GM19099 (cell line): ENCODE measurements around the gene PPM1E.

Experiments used
- POLR2A ChIP-seq: IDR thresholded peaks from 3 replicates; pipeline ENCODE4 v1.6.1; 2011; ENCODE audit warnings: low read depth; ENCODE audit not compliant: insufficient read length; ENCODE audit errors: extremely low read depth

PPM1E gene

GRCh38 chr17:58960068-58960467 lies 204.4 kb downstream of the PPM1E start:
- no peak for TF ChIP-seq POLR2A

DNA sequence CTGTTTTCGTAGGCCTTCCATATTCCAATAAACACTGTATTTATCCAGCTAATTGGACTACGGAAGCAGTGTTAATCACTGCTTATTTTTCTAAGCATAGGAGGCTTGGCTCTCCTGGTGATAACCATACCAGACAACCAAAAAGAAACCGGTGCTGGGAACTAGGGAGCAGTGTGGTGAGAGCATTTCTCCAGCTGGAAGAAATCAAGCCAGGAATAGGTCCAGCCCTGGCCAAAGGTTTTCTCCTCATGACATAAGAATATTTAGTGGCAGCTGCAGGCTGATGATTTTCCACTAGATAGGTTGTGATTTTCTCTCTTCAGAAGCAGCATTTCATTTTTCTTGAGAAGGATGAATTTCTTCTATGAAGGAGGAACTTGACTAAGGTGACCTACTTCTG lies 209.6 kb downstream of the PPM1E start:
- TF ChIP-seq POLR2A: no peak

DNA sequence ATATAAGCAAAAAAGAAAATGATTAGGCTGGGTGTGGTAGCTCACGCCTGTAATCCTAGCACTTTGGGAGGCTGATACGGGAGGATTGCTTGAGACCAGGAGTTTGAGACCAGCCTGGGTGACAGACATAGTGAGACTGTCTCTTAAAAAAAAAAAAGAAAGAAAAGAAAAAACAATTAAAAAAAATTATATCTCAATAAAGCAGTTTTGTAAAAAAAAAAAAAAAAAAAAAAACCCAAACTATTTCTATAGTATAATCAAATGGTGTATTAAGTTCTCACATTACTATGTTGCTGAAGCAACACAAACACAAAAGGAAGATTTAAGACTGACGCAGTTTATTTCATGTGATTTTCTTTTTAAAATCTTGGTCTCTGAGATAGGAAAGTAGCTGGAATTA lies 210.6 kb downstream of the PPM1E start:
- TF ChIP-seq POLR2A: no peak

- no peak for TF ChIP-seq POLR2A
Observed at GRCh38 chr17:58968426-58969061, 212.9 kb downstream of the PPM1E start.

GRCh38 chr17:58969156-58969555 lies 213.5 kb downstream of the PPM1E start:
- no peak for TF ChIP-seq POLR2A

DNA sequence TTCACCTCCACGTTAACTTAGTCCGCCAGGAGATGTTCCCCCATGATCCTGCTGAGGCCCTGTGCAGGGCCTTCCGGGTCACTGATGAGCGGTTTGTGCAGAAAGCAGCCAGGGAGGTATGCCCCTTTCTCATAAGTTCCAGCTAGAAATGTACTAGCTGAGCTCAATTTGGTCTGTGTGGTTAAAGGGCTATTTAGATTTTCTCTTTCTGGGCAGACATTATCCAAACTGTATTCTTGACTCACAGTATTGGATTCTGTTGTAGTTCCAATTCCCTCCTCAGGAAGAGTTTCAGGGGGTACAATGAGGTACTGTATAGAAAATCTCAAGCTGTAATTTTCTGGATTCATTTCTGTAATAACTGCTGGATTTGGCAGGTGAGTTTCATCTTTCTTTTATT lies 214.0 kb downstream of the PPM1E start:
- TF ChIP-seq POLR2A: no peak

DNA sequence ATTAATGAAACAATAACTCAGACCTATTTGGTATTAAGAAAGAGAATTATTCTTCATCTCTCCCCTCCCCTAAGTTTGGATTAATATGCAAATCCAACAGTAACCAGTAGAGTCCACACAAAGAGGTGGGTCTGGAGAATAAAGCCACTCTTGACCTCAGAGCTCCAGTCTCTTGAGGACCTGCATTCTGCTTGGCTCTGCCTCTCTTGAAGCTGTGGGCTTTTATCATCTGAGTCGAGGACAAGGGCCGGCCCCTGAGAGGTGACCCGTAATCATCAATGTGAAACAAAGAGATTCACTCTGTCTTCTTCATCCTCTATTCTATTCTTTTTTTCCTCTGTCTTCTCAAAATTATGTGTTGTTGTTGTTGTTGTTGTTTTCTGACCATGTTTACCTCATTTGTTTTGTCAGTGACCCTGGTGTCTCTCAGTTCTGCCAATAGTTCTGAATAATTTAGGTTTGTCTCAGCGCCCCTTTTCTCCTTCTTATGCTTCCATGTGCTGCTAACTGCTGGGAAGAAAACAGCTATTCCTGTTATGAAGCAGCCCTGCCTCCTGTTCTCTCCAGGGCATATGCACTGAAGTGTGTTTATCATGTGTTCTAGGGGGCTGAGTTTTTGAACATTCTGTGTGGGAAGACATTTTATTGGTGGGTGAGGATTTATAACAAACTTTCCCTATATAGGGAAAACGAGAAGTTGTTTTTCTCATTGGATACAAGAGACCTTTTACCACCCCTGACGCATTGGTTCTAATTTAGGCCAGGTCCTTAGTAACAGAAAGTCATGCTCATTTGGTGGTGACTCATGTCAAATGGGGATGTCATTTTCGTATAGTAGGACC lies 215.2 kb downstream of the PPM1E start:
- no peak for TF ChIP-seq POLR2A

- TF ChIP-seq POLR2A: no peak
Observed at GRCh38 chr17:58974354-58974753, 218.7 kb downstream of the PPM1E start.

- TF ChIP-seq POLR2A: no peak
Observed at GRCh38 chr17:58976541-58976940, 220.9 kb downstream of the PPM1E start.

GRCh38 chr17:58980706-58981481 lies 225.2 kb downstream of the PPM1E start:
- no peak for TF ChIP-seq POLR2A

- no peak for TF ChIP-seq POLR2A
Observed at GRCh38 chr17:58982626-58983025, 227.0 kb downstream of the PPM1E start.

- TF ChIP-seq POLR2A: no peak
Observed at GRCh38 chr17:58985367-58985766, 229.7 kb downstream of the PPM1E start.

DNA sequence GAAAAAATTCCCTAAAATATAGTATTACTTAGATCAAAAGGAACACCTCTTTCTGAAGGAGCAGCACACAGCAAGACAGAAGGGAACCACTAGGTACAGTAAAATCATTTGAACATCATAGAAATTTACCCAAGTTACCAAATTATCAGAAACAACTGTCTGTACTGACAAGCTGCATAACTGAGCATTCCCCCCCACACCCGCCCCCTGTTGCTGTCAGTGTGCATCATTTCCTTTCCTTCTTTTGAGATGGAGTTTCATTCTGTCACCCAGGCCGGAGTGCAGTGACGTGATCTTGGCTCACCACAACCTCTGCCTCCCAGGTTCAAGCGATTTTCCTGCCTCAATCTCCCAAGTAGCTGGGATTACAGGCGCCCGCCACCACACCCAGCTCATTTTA lies 230.3 kb downstream of the PPM1E start:
- no peak for TF ChIP-seq POLR2A

DNA sequence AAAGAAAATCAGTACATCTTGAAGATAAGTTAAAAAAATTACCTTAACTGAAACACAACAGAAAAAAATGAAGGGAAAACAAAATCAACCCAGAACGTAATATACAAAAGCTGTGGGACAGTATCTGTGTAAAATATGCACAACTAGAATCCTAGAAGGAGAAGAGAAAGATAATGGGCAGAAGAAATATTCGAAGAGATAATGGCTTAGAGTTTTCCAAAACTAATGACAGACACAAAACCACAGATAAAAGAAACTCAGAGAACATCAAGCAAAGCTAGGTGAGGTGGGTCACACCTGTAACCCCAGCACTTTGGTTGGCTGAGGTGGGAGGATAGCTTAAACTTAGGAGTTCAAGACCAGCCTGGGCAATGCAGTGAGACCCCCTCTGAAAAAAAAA lies 234.0 kb downstream of the PPM1E start:
- TF ChIP-seq POLR2A: no peak

- TF ChIP-seq POLR2A: no peak
Observed at GRCh38 chr17:58991718-58992331, 236.2 kb downstream of the PPM1E start.

DNA sequence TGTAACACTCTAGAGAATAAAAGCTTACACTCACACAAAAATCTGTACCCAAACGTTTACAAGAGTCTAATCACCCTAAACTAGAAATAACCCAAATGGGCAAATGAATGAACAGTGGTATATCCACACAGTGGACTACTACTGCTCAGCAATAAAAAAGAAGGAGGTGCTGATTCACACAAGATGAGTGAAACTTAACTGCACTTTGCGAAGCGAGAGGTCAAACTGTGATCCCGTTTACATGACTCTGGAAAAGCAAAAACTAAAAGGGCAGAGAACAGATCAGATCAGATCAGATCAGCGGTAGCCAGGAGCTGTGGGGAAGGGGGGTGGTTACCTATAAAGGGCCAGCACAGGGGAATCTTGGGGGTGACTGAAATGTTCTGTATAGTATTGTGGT lies 237.7 kb downstream of the PPM1E start:
- no peak for TF ChIP-seq POLR2A
